NB4 (cell line): ENCODE measurements around the gene XKR8.

Source experiments
- MYC ChIP-seq: IDR thresholded peaks from 2 replicates; pipeline ENCODE4 v1.6.1; 2011; ENCODE audit warnings: low read depth, low read length
- POLR2A ChIP-seq: IDR thresholded peaks from 2 replicates; pipeline ENCODE4 v1.6.1; 2011; ENCODE audit warnings: mild to moderate bottlenecking; ENCODE audit not compliant: insufficient read length; ENCODE audit errors: extremely low read depth
- TF ChIP-seq, protein P1 (sequence below): IDR thresholded peaks from one replicate; pipeline ENCODE4 v1.5.1; 2012; ENCODE audit warnings: low read depth, low read length
- TF ChIP-seq, protein P2 (sequence below): IDR thresholded peaks from 2 replicates; pipeline ENCODE4 v1.6.1; 2011; ENCODE audit warnings: low read depth, low read length

DNA sequence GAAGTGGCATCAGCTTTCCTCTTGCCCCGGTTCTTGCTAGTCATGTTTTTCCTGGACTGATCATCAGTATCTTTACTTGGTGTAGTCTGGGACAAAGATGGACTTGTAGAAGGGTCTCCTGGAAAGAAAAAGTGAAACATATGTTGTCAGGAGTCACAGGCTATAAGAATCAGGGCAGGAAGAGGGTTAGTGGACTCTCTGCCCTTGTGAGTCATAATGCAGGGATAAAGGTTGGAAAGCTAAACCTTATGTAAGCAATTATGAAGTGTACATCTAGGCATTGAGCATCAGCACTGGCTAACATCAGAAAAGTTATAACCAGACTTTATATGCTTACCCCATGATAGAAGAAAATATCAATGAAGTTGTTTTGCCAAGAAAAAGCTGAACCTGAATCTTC lies 51.2 kb downstream of the XKR8 start:
- TF ChIP-seq, protein P1, sequence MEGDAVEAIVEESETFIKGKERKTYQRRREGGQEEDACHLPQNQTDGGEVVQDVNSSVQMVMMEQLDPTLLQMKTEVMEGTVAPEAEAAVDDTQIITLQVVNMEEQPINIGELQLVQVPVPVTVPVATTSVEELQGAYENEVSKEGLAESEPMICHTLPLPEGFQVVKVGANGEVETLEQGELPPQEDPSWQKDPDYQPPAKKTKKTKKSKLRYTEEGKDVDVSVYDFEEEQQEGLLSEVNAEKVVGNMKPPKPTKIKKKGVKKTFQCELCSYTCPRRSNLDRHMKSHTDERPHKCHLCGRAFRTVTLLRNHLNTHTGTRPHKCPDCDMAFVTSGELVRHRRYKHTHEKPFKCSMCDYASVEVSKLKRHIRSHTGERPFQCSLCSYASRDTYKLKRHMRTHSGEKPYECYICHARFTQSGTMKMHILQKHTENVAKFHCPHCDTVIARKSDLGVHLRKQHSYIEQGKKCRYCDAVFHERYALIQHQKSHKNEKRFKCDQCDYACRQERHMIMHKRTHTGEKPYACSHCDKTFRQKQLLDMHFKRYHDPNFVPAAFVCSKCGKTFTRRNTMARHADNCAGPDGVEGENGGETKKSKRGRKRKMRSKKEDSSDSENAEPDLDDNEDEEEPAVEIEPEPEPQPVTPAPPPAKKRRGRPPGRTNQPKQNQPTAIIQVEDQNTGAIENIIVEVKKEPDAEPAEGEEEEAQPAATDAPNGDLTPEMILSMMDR: no peak
- no peak for TF ChIP-seq MYC
- no peak for TF ChIP-seq POLR2A
- TF ChIP-seq, protein P2, sequence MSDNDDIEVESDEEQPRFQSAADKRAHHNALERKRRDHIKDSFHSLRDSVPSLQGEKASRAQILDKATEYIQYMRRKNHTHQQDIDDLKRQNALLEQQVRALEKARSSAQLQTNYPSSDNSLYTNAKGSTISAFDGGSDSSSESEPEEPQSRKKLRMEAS: no peak
